IMR-90 (cell line): ENCODE results near the gene ZC3H14.
"Not testable (repeated sequence)": the region's sequence is repeated elsewhere in the genome, so short reads cannot be mapped to it uniquely, and the experiment has no call there.

ENCODE experiments used
- BHLHE40 ChIP-seq: fragments of 150-350 bp; IDR thresholded peaks from 2 replicates; pipeline ENCODE4 v1.6.1; 2016; ENCODE audit warnings: mild to moderate bottlenecking, low read depth, low read length
- CEBPB ChIP-seq: IDR thresholded peaks from 2 replicates; pipeline ENCODE4 v1.6.1; 2012; ENCODE audit warnings: low read depth, low read length, improper control_type of control experiment
- CTCF ChIP-seq: conservative IDR thresholded peaks from 2 replicates; pipeline ENCODE4 v1.5.1; 2012; ENCODE audit warnings: mild to moderate bottlenecking, low read depth, low read length, improper control_type of control experiment
- FOS ChIP-seq: fragments of 150-350 bp; IDR thresholded peaks from 2 replicates; pipeline ENCODE4 v1.6.1; 2016; ENCODE audit warnings: low read depth, low read length
- MAZ ChIP-seq: IDR thresholded peaks from 2 replicates; pipeline ENCODE4 v1.6.1; 2012; ENCODE audit warnings: low read depth, mild to moderate bottlenecking, low read length, improper control_type of control experiment, moderate library complexity, borderline replicate concordance
- MXI1 ChIP-seq: IDR thresholded peaks from 2 replicates; pipeline ENCODE4 v1.6.1; 2012; ENCODE audit warnings: low read depth, mild to moderate bottlenecking, low read length, moderate library complexity, borderline replicate concordance
- NFE2L2 ChIP-seq: fragments of 150-350 bp; IDR thresholded peaks from 2 replicates; pipeline ENCODE4 v1.6.1; 2016; ENCODE audit warnings: low read depth, mild to moderate bottlenecking, low read length
- POLR2A ChIP-seq: IDR thresholded peaks from 2 replicates; pipeline ENCODE4 v1.6.1; 2012; ENCODE audit warnings: mild to moderate bottlenecking, low read depth, low read length
- RAD21 ChIP-seq: IDR thresholded peaks from 2 replicates; pipeline ENCODE4 v1.6.1; 2012; ENCODE audit warnings: low read length, improper control_type of control experiment
- SMC3 ChIP-seq: fragments of 150-350 bp; IDR thresholded peaks from 2 replicates; pipeline ENCODE4 v1.6.1; 2016; ENCODE audit warnings: low read depth, mild to moderate bottlenecking, antibody characterized with exemption, low read length, moderate library complexity

- TF ChIP-seq CTCF, FOS, RAD21, BHLHE40, CEBPB, MAZ, POLR2A, MXI1, SMC3, NFE2L2: not testable (repeated sequence)
Measured at GRCh38 chr14:88529889-88530288, 32.9 kb upstream of the ZC3H14 start.
